Tongue (tissue), 2 donors: ENCODE data around the gene TMEM132E. TPM values are rescaled to one million over a fixed set of nuclear protein-coding genes. Genes with fewer than 3 reads are reported as not detected.
A peak's percentile ranks its signal among the peaks of the same experiment; 100 is the strongest.

ENCODE experiments used
- DNase-seq: peaks from one replicate; pipeline ENCODE4 v3.0.0-alpha.2; 2015
- total RNA-seq: library from RNA; depleted of rRNA; stranded (reverse); fragments of >200 nt; gene quantifications from one replicate; pipeline ENCODE4 v1.2.3, GENCODE V29; 2014

The TMEM132E gene
- total RNA-seq, 1 donor from 2014 or later: 0.82 TPM

DNA sequence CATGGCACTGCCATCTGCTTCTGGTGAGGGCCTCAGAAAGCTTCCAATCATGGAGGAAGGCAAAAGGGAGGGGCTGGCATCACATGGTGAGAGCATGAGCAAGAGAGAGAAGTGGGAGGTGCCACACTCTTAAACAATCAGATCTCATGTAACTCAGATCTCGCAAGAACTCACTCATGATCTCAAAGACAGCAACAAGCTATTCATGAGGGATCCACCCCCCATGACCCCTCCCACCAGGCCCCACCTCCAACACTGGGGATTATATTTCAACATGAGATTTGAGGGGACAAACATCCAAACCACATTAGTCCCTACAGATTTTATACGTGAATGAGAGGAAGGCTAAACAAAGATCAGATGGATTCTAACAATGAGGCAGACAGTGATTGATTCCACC, 8.9 kb upstream of the TMEM132E start:
- DNase-seq: no peak

DNA sequence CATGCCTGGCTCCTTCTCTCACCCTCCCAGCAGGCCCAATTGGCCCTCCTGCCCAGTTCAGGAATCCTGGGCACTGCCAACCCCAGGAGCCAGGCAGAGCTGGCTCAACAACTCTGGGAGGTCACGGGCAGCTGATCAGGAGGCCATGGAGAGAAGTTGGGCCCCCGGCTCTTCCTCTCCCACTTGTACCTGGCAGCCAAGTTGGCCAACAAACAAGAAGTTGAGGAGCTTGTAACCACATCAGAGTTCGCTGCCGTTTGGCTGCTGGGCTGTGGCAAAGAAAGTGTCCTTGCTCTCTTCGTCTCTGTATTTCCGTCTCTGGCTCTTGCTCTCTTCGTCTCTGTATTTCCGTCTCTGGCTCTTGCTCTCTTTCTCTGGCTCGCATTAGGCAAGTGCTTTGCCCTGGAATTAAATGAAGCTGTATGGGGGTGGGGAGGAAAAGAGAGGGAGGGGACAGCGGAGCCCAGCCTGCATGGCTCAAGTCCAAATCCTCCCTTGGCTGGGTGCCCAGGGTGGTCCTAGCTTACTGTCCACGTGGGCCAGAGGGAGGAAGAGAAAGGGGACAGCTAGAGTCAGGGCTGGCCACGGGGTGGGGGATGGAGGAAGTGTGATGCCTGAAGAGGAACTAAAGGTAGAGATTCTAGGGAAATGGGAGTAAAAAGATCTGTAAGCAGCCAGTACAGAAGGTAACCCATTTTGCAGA, 7.8 kb upstream of the TMEM132E start:
- peak; percentile 26 for DNase-seq

GRCh38 chr17:34572483-34572882, 6.9 kb upstream of the TMEM132E start:
- DNase-seq: no peak

DNA sequence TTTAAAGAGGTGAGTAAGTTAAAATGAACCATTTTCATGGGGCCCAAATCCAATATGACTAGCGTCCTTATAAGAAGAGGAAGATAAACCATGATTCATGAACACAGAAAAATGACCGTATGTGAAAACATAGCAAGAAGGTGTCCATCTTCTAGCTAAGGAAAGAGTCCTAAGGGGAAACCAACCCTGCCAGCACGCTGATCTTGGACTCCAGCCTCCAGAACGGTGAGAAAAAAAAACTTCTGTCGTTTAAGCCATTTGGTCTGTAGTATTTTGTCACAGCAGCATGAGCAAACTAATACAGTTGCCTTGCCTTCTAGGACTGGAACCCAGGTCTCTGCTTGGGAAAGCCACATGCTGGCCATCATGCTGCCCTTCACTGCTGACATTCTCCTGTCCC, 4.2 kb upstream of the TMEM132E start:
- DNase-seq: no peak

GRCh38 chr17:34578016-34578415, 1.4 kb upstream of the TMEM132E start:
- no peak for DNase-seq

- DNase-seq: no peak
Observed at GRCh38 chr17:34578656-34579016, 746 bp upstream of the TMEM132E start.

DNA sequence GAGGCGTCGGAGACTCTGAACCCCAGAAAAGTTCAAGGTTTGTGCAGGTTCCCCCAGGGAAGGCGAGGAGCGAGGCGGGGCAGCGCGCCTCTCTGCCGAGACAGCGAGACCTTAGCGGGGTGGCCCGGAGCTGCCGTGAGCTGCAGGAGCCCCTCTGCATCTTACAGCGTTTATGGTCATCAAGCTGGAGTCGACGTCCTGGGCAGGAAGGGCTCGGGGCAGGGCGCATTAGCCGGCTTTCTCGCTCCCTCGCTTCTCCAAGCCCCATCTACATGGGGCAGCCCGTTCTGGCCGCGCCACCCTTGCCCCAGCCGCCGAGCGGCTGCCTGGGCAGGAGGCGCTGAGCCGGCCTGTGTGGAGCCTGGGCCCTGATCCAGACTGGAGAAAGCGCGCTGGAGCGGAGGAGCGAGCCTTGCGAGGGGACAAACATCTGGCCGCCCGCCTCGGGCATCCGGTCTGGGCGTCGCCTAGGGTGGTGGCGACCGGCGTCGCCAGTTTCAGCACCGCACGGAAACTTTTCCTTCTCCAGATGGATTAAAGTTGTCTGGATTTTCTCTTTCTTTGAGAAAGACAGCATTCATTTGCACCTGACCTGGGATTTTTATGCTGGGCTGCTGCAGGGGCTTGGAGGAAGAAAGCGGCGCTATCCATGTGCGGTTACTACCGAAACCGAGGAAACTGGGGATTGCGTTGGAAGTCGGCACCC, 750 bp downstream of the TMEM132E start:
- peak; percentile 41 for DNase-seq

- peak; percentile 28 for DNase-seq
Observed at GRCh38 chr17:34580685-34581445, 1.5 kb downstream of the TMEM132E start.

- DNase-seq: no peak
Observed at GRCh38 chr17:34581446-34582184, 2.2 kb downstream of the TMEM132E start.

DNA sequence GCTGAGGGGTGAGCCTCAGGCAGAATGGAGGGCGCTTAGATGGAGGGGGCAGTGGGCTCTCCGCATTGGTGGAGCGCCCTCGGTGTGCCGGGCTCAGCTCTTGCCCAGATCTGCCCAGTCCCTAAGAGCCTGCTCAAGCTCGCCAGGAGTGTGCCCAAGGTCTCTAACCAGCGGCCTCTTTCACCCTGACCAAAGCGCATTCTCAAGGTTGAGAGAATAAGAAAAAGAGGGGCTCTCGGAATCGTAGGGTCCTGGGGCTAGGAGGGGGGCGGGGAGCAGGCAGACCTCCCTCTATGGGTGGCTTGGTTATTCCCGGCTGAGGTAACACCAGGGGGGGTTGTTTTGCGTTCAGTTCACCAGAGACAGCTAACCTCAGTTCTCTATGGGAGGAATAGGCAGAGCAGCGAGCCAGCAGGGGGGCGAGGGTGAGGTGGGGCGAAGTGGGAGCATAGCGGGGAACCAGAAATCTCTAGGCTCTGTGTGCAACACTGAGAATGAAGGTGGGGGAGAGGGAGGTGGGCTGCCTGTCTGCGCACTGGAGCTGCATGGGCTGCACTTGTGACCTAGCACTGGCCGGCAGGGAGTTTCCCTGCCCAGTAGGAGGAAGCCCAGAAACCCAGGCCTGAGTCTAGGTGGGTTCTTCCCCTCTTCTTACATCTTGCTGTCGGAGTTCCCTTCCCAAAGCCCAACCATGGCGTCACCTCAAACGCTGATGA, 3.0 kb downstream of the TMEM132E start:
- DNase-seq: no peak

- no peak for DNase-seq
Observed at GRCh38 chr17:34582901-34583245, 3.5 kb downstream of the TMEM132E start.

DNA sequence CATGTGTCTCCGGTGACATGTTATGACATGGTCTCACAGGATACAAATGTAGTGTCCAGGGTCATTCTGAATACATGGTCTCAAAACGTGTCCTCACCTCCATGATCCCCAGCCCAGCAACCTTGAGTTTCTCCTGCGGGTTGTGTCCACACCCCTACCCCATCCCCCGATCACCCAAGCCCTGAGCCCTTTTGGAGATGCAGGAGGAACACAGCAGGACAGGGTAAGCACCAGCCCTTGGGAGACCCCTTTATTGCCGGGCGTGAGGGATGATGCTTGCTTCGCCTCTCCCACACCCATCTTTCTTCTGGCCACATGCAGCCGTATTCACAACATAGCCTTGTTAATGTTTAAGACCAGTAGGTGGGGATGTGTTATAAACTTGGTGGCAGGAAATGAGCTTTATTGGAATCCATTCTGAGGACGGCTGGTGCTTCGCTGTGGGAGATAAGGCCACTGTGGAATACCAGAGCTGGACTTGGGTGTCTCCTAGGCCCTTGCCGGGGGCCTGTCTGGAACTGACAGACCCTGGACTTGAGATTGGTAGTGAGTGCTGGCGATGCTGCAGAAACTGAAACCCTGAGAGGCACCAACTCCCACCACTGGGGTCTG, 5.5 kb downstream of the TMEM132E start:
- DNase-seq: peak; percentile 46

DNA sequence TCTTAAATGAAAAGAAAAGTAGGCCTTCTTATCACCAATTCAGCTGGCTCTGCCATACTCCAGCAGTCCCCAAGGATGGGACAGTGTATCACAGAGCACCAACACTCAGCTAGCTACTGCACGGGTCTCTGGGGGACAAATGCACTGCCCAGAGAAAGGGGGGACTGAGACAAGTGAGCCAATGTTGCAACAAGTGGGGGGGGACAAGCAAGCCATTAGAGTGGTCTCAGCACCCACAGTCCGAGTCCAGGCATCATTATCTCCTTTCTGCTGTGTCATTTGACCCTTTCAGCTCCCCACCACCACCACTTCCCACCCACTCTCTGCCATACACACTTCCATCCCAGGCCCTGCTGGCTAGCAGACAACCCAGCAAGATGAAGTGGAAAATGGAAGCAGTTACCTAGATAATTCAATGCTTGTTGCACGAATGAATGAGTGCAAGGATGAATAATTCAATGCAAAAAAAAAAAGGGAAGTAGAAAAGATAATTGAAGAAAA, 7.0 kb downstream of the TMEM132E start:
- no peak for DNase-seq

DNA sequence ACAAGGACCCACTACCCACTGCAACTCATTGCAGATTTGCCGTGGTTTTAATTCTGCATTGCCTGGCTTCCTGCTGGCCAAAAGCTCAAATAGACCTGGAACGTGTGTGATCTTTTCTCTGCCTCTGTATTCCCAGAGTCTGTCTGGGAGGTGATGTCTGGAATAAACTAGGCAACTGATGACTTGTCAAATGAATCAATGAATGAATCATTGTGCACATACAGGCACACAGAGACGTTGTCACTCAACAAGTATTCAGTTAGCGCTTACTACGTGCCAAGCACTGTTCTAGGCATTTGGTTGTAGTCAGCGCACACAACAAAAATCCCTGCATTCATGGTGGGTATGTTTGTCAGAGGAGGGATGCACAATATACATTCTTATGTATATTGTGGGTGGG, 8.9 kb downstream of the TMEM132E start:
- no peak for DNase-seq

DNA sequence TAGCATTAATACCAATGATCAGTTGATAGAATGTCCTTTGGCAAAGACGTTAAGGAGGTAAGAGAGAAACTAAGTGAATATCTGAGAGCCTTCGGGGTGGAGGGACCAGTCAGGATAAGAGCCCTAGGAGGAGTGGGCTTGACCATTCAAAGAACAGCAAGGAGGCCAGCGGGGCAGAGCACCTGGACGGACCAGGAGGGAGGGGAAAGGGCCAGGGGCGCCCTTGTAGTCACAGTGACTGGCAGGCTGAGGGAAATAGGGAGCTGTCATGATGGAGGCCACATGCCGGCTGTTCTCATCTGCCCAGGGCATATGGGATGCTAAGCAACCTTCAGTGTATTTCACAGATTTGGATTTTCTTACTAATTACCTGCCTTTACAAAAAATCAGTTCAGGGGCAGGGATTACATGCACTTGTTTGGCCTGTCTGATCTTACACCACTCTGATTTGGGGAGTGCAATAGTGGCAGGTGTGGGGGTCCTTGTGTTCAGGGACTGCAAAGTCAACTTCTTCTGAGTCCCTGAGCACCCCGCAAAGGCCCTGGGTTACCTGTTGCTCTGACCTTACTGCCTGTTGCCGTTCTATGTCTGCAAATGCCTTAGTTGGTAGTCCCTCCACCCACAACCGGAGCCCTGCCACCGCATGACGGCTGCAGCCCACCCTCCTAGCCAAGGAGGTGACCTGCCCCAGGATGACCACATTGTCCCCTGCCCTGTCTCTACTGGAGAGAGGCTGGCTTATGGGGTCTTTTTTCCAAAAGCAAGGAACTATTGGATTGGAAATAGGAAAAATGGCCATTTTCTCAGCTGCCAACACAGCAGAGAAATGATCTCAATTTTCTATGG, 10.0 kb downstream of the TMEM132E start:
- no peak for DNase-seq

DNA sequence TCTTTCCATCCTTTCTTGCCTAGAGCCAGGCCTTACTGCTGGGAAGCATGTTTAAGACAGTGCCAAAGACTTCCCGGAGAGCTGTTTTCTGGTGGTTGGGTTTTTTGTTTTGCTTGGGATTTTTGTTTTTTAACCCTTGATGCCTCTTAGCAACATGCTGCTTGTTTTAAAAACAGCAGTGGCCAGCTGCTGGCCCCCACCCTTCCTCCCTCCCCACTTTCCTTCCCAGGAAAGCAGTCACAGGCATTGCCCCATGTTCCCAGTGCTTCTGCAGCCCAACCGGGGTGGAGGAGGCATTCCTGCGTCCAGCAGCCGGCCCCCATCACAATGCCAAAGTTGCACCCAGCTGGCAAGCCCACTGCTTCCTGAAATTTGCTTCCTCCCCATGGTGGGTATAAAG, 12.6 kb downstream of the TMEM132E start:
- DNase-seq: peak; percentile 74

DNA sequence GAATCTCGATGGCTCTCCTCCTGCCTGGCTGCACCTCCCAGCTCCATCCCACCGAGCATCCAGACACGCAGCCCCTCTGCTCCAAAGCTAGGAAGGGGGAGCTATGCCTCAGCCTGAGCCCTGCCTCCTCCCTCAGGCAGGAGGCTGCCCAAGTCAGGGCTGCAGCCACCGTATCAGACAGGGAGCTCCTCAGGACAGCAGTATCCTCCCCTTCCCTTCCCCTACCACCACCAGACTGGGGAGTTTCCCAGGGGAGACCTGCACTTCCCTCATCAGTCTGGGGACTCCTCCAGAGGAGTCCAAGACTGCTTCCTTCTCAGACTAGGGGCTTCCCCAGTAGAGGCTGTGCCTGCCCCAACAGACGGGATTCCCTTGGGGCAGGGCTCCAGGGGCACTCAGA, 17.5 kb downstream of the TMEM132E start:
- no peak for DNase-seq

DNA sequence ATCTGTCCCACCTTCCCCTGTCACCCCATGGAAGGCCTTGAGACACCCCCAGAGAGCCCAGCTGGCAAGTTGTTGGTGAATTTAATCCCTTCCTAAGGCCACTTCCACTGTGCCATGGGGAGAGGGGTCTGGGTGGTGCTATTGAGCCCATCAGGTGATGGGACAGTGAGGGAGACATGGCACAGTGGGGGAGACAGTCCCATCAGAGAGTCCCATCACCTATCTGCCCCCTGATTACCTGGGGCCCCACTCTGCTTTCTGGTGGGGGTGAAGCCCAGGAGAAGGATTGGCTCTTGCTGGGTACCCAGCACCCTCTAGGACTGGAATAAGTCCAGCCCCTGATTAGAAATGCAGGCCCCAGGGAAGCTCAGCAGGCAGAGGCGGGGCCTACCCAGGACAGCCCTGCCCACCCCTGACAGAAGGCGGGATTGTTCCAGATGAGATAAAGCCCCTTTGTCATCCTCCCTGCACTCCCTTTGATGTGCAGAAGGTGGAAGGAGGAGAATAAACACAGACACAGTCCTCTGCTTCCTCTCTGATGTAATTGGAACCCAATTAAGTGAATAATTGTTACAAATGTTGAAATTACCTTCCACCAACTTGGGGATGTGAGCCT, 18.9 kb downstream of the TMEM132E start:
- DNase-seq: no peak

- no peak for DNase-seq
Observed at GRCh38 chr17:34601416-34601815, 22.0 kb downstream of the TMEM132E start.

- DNase-seq: no peak
Observed at GRCh38 chr17:34603974-34604373, 24.6 kb downstream of the TMEM132E start.
